PC-9 (cell line): ENCODE measurements around the gene RUNX3. TPM values are rescaled to one million over a fixed set of nuclear protein-coding genes. Genes with fewer than 3 reads are reported as not detected.

Source experiments
- BruUV-seq: library from RNA; stranded (reverse); fragments of 400-500 nt; replicated peaks from 2 replicates; lab custom pipeline; 2021; lab: Mats Ljungman, UMichigan
- CTCF ChIA-PET: fragments of 300-600 bp; sonication (Branson Sonifier 250); formaldehyde crosslinking; loops from one replicate; lab custom pipeline; 2022; ENCODE audit warnings: antibody characterized with exemption; lab: Charles Lee
- POLR2A ChIA-PET: fragments of 300-600 bp; sonication (Branson Sonifier 250); formaldehyde crosslinking; loops from one replicate; lab custom pipeline; 2022; ENCODE audit warnings: antibody characterized with exemption; ENCODE audit not compliant: unreplicated experiment; lab: Charles Lee
- DNase-seq, 2 experiments: peaks; one replicate each; pipeline versions ENCODE4 v3.0.0 to v3.0.0-alpha.2; 2015 to 2022; ENCODE audit warnings: mixed read lengths in 1 of 2
- H2AFZ ChIP-seq: fragments of 200-600 bp; sonication (generic); 2 replicates; pipeline ENCODE4 v1.8.1; 2017; ENCODE audit warnings: antibody characterized with exemption
- H3F3A ChIP-seq: fragments of 200-600 bp; sonication (generic); 2 replicates; pipeline ENCODE4 v1.8.1; 2017; ENCODE audit warnings: antibody characterized with exemption, mild to moderate bottlenecking, low read depth; ENCODE audit not compliant: insufficient read depth
- H3K27ac ChIP-seq: fragments of 200-600 bp; sonication (generic); 2 replicates; pipeline ENCODE4 v1.6.1; 2016; ENCODE audit warnings: mixed run types
- H3K27me3 ChIP-seq: fragments of 200-600 bp; sonication (generic); 2 replicates; pipeline ENCODE4 v1.6.1; 2016; ENCODE audit warnings: low read depth, mixed run types; ENCODE audit not compliant: insufficient read depth
- H3K36me3 ChIP-seq: fragments of 200-600 bp; sonication (generic); 2 replicates; pipeline ENCODE4 v1.6.1; 2016; ENCODE audit warnings: low read depth, mixed run types
- H3K4me1 ChIP-seq: fragments of 200-600 bp; sonication (generic); replicated peaks from 2 replicates; pipeline ENCODE4 v1.6.1; 2016; ENCODE audit warnings: mixed run types; ENCODE audit not compliant: insufficient read depth
- H3K4me2 ChIP-seq: fragments of 200-600 bp; sonication (generic); 2 replicates; pipeline ENCODE4 v1.6.1; 2017; ENCODE audit warnings: mixed run types
- H3K4me3 ChIP-seq: fragments of 200-600 bp; sonication (generic); 2 replicates; pipeline ENCODE4 v1.6.1; 2016; ENCODE audit warnings: mixed run types
- H3K79me2 ChIP-seq: fragments of 200-600 bp; sonication (generic); 2 replicates; pipeline ENCODE4 v1.6.1; 2017; ENCODE audit warnings: low read depth, mixed run types
- H3K9me2 ChIP-seq: fragments of 200-600 bp; sonication (generic); 2 replicates; pipeline ENCODE4 v1.8.1; 2017; ENCODE audit warnings: mild to moderate bottlenecking; ENCODE audit not compliant: insufficient read depth
- H3K9me3 ChIP-seq: fragments of 200-600 bp; sonication (generic); 2 replicates; pipeline ENCODE4 v1.8.1; 2016; ENCODE audit warnings: low read depth; ENCODE audit not compliant: insufficient read depth
- H4K20me1 ChIP-seq: fragments of 200-600 bp; sonication (generic); 2 replicates; pipeline ENCODE4 v1.8.1; 2017; ENCODE audit not compliant: insufficient read depth
- CTCF ChIP-seq: fragments of 200-600 bp; sonication (generic); conservative IDR thresholded peaks from 2 replicates; pipeline ENCODE4 v1.6.1; 2017; ENCODE audit warnings: mixed run types, antibody characterized with exemption, mild to moderate bottlenecking, moderate library complexity
- EZH2 ChIP-seq: fragments of 200-600 bp; sonication (generic); IDR thresholded peaks from 2 replicates; pipeline ENCODE4 v1.8.0; 2017; ENCODE audit warnings: antibody characterized with exemption, low read depth
- intact Hi-C: fragments of 100-400 bp; cut with micrococcal nuclease; formaldehyde crosslinking; loops from one replicate; pipeline ENCODE4 v1.10.0; 2022; ENCODE audit not compliant: unreplicated experiment
- total RNA-seq: library from RNA; stranded (reverse); gene quantifications from 2 replicates; pipeline ENCODE4 v1.2.3, GENCODE V29; 2021

The RUNX3 gene
- total RNA-seq, 1 experiment from 2014 or later: not detected

GRCh38 chr1:24890887-24891286 lies 39.2 kb downstream of the RUNX3 start:
- TF ChIP-seq CTCF (no peak), EZH2 (no peak)
- intact Hi-C loops: loop anchor here (1.0 kb wide), 1 partner anchor 35 kb away; no protein-coding TSS in a partner anchor
- no TSS peak for BruUV-seq

GRCh38 chr1:24888971-24889676 lies 41.0 kb downstream of the RUNX3 start:
- DNase-seq: no peak
- H3K36me3 ChIP-seq: no peaks in the 10 kb centered on the region
- H3K4me2 ChIP-seq: no peak overlapping the region
- no peaks in the 10 kb centered on the region for H3K9me2 ChIP-seq
- no peak overlapping the region for H3K4me3 ChIP-seq
- intact Hi-C loops: no loop called here
- H3K79me2 ChIP-seq: no peaks in the 10 kb centered on the region
- no peaks in the 10 kb centered on the region for H3K4me1 ChIP-seq
- no peaks in the 10 kb centered on the region for H4K20me1 ChIP-seq
- CTCF ChIA-PET: no interaction called here
- H3F3A ChIP-seq: no peaks in the 10 kb centered on the region
- no peaks in the 10 kb centered on the region for H3K27me3 ChIP-seq
- TF ChIP-seq EZH2 (no peak), CTCF (no peak)
- no TSS peak for BruUV-seq
- no peaks in the 10 kb centered on the region for H3K9me3 ChIP-seq
- no peak overlapping the region for H3K27ac ChIP-seq
- no peak overlapping the region for H2AFZ ChIP-seq
- POLR2A ChIA-PET: no interaction called here

More at GRCh38 chr1:24890887-24891286, 39.2 kb downstream of the RUNX3 start:
- Histone ChIP-seq H3K4me1 (no peaks in the 10 kb centered on the region), H3K9me3 (no peaks in the 10 kb centered on the region), H3K9me2 (no peaks in the 10 kb centered on the region), H3K27me3 (no peaks in the 10 kb centered on the region), H3F3A (no peaks in the 10 kb centered on the region), H2AFZ (no peak overlapping the region), H3K4me2 (no peak overlapping the region), H4K20me1 (no peaks in the 10 kb centered on the region), H3K4me3 (no peak overlapping the region), H3K79me2 (no peaks in the 10 kb centered on the region), H3K27ac (no peak overlapping the region), H3K36me3 (no peaks in the 10 kb centered on the region)
- CTCF ChIA-PET: no interaction called here
- no peak for DNase-seq
- POLR2A ChIA-PET: no interaction called here

GRCh38 chr1:24888061-24888970 lies 41.8 kb downstream of the RUNX3 start:
- Histone ChIP-seq H3K4me2 (no peak overlapping the region), H4K20me1 (no peaks in the 10 kb centered on the region), H3F3A (no peaks in the 10 kb centered on the region), H3K9me3 (no peaks in the 10 kb centered on the region), H3K9me2 (no peaks in the 10 kb centered on the region), H2AFZ (no peak overlapping the region), H3K36me3 (no peaks in the 10 kb centered on the region), H3K4me3 (no peak overlapping the region), H3K27me3 (no peaks in the 10 kb centered on the region), H3K4me1 (no peaks in the 10 kb centered on the region), H3K79me2 (no peaks in the 10 kb centered on the region), H3K27ac (no peak overlapping the region)
- DNase-seq: no peak
- TF ChIP-seq EZH2: no peak
- TF ChIP-seq CTCF: no peak
- no TSS peak for BruUV-seq
- POLR2A ChIA-PET: no interaction called here
- intact Hi-C loops: no loop called here
- CTCF ChIA-PET: no interaction called here
